Smooth muscle cell (in vitro differentiated cells): ENCODE measurements around the gene TMEM201. TPM values are rescaled to one million over a fixed set of nuclear protein-coding genes. Genes with fewer than 3 reads are reported as not detected.

ENCODE experiments used
- DNase-seq: peaks from one replicate; lab custom pipeline; 2025; ENCODE audit not compliant: unreplicated experiment; lab: John Stamatoyannopoulos, UW
- H2AFZ ChIP-seq: fragments of 200-600 bp; sonication (generic); 2 replicates; pipeline ENCODE4 v1.6.0; 2016; ENCODE audit warnings: antibody characterized with exemption, low read depth, mild to moderate bottlenecking
- H3F3A ChIP-seq: fragments of 200-600 bp; sonication (generic); 2 replicates; pipeline ENCODE4 v1.6.0; 2017; ENCODE audit warnings: antibody characterized with exemption, low read depth
- H3K27ac ChIP-seq: fragments of 200-600 bp; sonication (generic); 2 replicates; pipeline ENCODE4 v1.5.1; 2016; ENCODE audit warnings: low read depth, mild to moderate bottlenecking
- H3K27me3 ChIP-seq: fragments of 200-600 bp; sonication (generic); 2 replicates; pipeline ENCODE4 v1.6.1; 2016; ENCODE audit warnings: low read depth, mild to moderate bottlenecking
- H3K36me3 ChIP-seq: fragments of 200-600 bp; sonication (generic); 2 replicates; pipeline ENCODE4 v1.5.1; 2016; ENCODE audit warnings: low read depth
- H3K4me1 ChIP-seq: fragments of 200-600 bp; sonication (generic); 2 replicates; pipeline ENCODE4 v1.5.1; 2016; ENCODE audit warnings: low read depth
- H3K4me2 ChIP-seq: fragments of 200-600 bp; sonication (generic); 2 replicates; pipeline ENCODE4 v1.6.0; 2016; ENCODE audit warnings: mild to moderate bottlenecking
- H3K4me3 ChIP-seq: fragments of 200-600 bp; sonication (generic); 2 replicates; pipeline ENCODE4 v1.5.1; 2016; ENCODE audit warnings: mild to moderate bottlenecking
- H3K79me2 ChIP-seq: fragments of 200-600 bp; sonication (generic); 2 replicates; pipeline ENCODE4 v1.6.0; 2016; ENCODE audit warnings: low read depth, mild to moderate bottlenecking
- H3K9ac ChIP-seq: fragments of 200-600 bp; sonication (generic); 2 replicates; pipeline ENCODE4 v1.6.0; 2016; ENCODE audit warnings: low read depth
- H3K9me3 ChIP-seq: fragments of 200-600 bp; sonication (generic); replicated peaks from 2 replicates; pipeline ENCODE4 v1.5.1; 2016; ENCODE audit warnings: low read depth
- H4K20me1 ChIP-seq: fragments of 200-600 bp; sonication (generic); 2 replicates; pipeline ENCODE4 v1.6.0; 2016; ENCODE audit warnings: low read depth
- WGBS: methylation state at CpG from one replicate; pipeline ENCODE4 v1.1.7; 2016; ENCODE audit warnings: low lambda C conversion rate; 5-methylcytosine and 5-hydroxymethylcytosine counted together
- polyA plus RNA-seq: library from polyadenylated mRNA; unstranded; fragments of >200 nt; fragmentation: Nextera tagmentation; extraction: Ambion mirVana; gene quantifications from 2 replicates; pipeline ENCODE4 v1.2.1, GENCODE V29; 2016
- total RNA-seq: library from RNA; depleted of rRNA; stranded (reverse); fragments of >200 nt; gene quantifications from 2 replicates; pipeline ENCODE4 v1.2.3, GENCODE V29; 2014
- TF ChIP-seq, protein P1 (sequence below): fragments of 200-600 bp; sonication (generic); IDR thresholded peaks from 2 replicates; pipeline ENCODE4 v1.5.1; 2017; ENCODE audit warnings: borderline replicate concordance, mild to moderate bottlenecking, antibody characterized with exemption; ENCODE audit not compliant: insufficient read depth, poor library complexity, severe bottlenecking

The TMEM201 gene
- total and polyA plus RNA-seq, 2 experiments from 2014 or later = 2.4 to 8.8 TPM

DNA sequence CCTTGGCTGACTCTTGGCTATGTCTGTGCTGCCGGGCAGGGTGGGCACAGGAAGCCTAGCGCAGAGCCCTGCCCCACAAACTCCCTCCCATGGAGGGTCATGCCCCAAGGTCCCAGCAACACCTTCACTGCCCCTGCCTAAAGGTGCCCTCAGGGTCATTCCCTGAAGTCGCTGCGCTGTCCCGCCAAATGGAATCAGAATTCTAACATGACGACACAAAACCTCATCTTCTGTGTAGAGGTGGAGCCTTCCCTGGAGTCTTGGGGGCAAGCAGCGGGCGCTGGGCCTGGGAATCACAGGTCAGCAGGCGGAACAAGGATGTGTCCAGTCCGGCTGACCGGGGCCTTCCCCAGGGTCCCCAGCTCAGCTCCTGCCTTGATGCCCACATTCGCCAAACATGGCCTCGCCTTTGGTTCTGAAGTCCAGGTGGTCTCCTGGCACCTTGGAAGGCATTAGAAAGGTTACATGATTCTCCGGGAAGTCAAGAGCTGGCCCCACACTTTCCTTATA, 17.3 kb downstream of the TMEM201 start:
- Histone ChIP-seq H3F3A (no peaks in the 10 kb centered on the region), H2AFZ (no peak overlapping the region), H3K4me1 (no peaks in the 10 kb centered on the region), H3K27me3 (no peaks in the 10 kb centered on the region), H4K20me1 (no peaks in the 10 kb centered on the region), H3K36me3 (no peaks in the 10 kb centered on the region), H3K4me3 (no peak overlapping the region), H3K79me2 (no peaks in the 10 kb centered on the region), H3K27ac (no peak overlapping the region), H3K9me3 (no peaks in the 10 kb centered on the region), H3K9ac (no peak overlapping the region), H3K4me2 (no peak overlapping the region)
- TF ChIP-seq, protein P1, sequence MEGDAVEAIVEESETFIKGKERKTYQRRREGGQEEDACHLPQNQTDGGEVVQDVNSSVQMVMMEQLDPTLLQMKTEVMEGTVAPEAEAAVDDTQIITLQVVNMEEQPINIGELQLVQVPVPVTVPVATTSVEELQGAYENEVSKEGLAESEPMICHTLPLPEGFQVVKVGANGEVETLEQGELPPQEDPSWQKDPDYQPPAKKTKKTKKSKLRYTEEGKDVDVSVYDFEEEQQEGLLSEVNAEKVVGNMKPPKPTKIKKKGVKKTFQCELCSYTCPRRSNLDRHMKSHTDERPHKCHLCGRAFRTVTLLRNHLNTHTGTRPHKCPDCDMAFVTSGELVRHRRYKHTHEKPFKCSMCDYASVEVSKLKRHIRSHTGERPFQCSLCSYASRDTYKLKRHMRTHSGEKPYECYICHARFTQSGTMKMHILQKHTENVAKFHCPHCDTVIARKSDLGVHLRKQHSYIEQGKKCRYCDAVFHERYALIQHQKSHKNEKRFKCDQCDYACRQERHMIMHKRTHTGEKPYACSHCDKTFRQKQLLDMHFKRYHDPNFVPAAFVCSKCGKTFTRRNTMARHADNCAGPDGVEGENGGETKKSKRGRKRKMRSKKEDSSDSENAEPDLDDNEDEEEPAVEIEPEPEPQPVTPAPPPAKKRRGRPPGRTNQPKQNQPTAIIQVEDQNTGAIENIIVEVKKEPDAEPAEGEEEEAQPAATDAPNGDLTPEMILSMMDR = no peak
- WGBS = 96% methylated on average over 14 of the region's 14 CpGs
- DNase-seq = no peak

DNA sequence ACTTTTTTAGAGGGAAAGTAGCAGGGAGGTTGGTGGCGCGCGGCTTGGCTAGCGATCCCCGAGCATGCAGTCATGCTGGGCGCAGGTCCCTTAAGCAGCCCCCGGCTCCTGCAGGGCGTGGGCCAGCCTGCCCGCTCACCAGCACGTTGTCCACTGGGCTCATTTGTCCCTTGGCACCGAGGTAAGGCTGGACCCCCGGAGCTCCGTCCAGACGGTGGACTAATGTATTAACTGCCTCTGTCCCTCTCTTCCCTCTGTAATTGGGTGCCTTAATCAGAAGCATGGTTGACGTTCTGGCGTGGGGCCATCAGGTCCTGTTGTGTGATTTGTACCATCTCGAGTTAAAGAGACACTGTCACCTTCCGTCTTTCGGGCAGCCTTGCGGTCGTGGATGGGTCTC, 17.7 kb downstream of the TMEM201 start:
- WGBS = 97% methylated on average over 21 of the region's 21 CpGs

DNA sequence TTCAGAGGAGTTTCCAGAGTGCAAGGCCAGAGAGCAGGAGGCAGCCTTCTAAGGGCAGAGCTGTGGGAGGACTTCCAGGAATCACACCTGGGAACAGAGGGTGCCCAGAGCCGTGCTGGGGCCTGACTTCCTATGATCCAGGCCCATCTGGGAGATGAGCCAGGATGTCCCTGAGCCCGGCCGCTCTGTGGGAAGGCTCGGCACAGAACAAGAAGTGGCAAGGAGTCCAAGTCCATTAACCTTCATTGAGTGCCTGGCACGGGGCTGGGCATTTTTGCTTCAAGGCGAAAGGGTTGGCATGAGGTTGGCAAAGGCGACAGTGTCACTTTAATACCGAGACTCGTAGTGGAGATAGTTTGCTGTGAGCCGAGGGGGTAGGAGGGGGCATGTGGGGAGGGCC, 18.2 kb downstream of the TMEM201 start:
- Histone ChIP-seq H3K27ac (no peak overlapping the region), H4K20me1 (no peaks in the 10 kb centered on the region), H3K27me3 (no peaks in the 10 kb centered on the region), H3K4me1 (no peaks in the 10 kb centered on the region), H3K4me2 (no peak overlapping the region), H2AFZ (no peak overlapping the region), H3K36me3 (no peaks in the 10 kb centered on the region), H3F3A (no peaks in the 10 kb centered on the region), H3K9ac (no peak overlapping the region), H3K4me3 (no peak overlapping the region), H3K9me3 (no peaks in the 10 kb centered on the region), H3K79me2 (no peaks in the 10 kb centered on the region)
- WGBS = 96% methylated on average over 10 of the region's 10 CpGs
- TF ChIP-seq, protein P1 = no peak
- no peak for DNase-seq

More for the DNA sequence above, 17.7 kb downstream of the TMEM201 start:
- no peaks in the 10 kb centered on the region for H3K36me3 ChIP-seq
- no peak overlapping the region for H2AFZ ChIP-seq
- no peak overlapping the region for H3K27ac ChIP-seq
- no peaks in the 10 kb centered on the region for H3F3A ChIP-seq
- H3K79me2 ChIP-seq = no peaks in the 10 kb centered on the region
- no peaks in the 10 kb centered on the region for H4K20me1 ChIP-seq
- H3K9ac ChIP-seq = no peak overlapping the region
- H3K27me3 ChIP-seq = no peaks in the 10 kb centered on the region
- no peak for DNase-seq
- no peak overlapping the region for H3K4me2 ChIP-seq
- H3K4me1 ChIP-seq = no peaks in the 10 kb centered on the region
- H3K9me3 ChIP-seq = no peaks in the 10 kb centered on the region
- H3K4me3 ChIP-seq = no peak overlapping the region
- TF ChIP-seq, protein P1 = no peak

DNA sequence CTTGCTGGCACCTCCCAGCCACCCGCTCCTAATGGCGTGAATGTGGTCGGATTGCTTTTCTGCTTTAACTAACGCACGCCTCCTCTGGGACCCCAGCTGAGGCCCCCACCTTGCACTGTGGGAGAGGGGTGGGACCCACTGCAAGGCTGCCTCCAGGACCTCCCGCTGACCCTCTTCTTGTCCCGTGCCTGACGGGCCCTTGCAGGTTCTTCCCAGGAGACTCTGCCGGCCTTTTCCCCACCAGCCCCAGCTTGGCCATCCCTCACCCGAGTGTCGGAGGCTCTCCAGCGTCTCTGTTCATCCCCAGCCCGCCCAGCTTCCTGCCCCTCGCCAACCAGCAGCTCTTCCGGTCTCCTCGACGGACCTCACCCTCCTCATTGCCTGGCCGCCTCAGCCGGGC, 18.6 kb downstream of the TMEM201 start:
- Histone ChIP-seq H3K36me3 (no peaks in the 10 kb centered on the region), H3K79me2 (no peaks in the 10 kb centered on the region), H3F3A (no peaks in the 10 kb centered on the region), H2AFZ (no peak overlapping the region), H3K4me2 (no peak overlapping the region), H4K20me1 (no peaks in the 10 kb centered on the region), H3K27me3 (no peaks in the 10 kb centered on the region), H3K4me3 (no peak overlapping the region), H3K27ac (no peak overlapping the region), H3K4me1 (no peaks in the 10 kb centered on the region), H3K9me3 (no peaks in the 10 kb centered on the region), H3K9ac (no peak overlapping the region)
- WGBS = 98% methylated on average over 17 of the region's 19 CpGs
- no peak for DNase-seq
- TF ChIP-seq, protein P1 = no peak
